CD4-positive, CD25-positive, alpha-beta regulatory T cell (primary cell): ENCODE results near the gene SRGAP1. TPM values are rescaled to one million over a fixed set of nuclear protein-coding genes. Genes with fewer than 3 reads are reported as not detected.

Source experiments
- ATAC-seq, 2 donors: fragments of 150-1000 bp; cut with Tn5 transposase; one replicate each; pipeline ENCODE4 v1.10.0; 2021; ENCODE audit warnings: low read depth in 2 of 2, moderate number of reproducible peaks in 2 of 2, moderate library complexity in 1 of 2
- DNase-seq, 3 donors: peaks; one replicate each; pipeline versions ENCODE4 v3.0.0 to v3.0.0-alpha.2; 2012 to 2022; ENCODE audit warnings: mixed read lengths in 1 of 3
- H3K27ac ChIP-seq: one replicate; pipeline ENCODE4 v1.7.0; 2013; ENCODE audit warnings: mild to moderate bottlenecking, low read length; ENCODE audit not compliant: insufficient read depth, poor library complexity, severe bottlenecking
- H3K27me3 ChIP-seq: one replicate; pipeline ENCODE4 v1.7.0; 2013; ENCODE audit warnings: low read length; ENCODE audit not compliant: control insufficient read depth, insufficient read depth
- H3K36me3 ChIP-seq: one replicate; pipeline ENCODE4 v1.7.0; 2013; ENCODE audit warnings: mild to moderate bottlenecking, low read length, moderate library complexity; ENCODE audit not compliant: control insufficient read depth, insufficient read depth
- H3K4me1 ChIP-seq: 2 replicates; pipeline ENCODE4 v1.7.0; 2013; ENCODE audit warnings: mild to moderate bottlenecking, low read length; ENCODE audit not compliant: insufficient read depth, control insufficient read depth, poor library complexity, severe bottlenecking
- H3K4me3 ChIP-seq: one replicate; pipeline ENCODE4 v1.7.0; 2013; ENCODE audit warnings: low read depth, mild to moderate bottlenecking, low read length, moderate library complexity
- H3K9me3 ChIP-seq, 2 experiments: 1 replicate in 1 of 2; 2 replicates in 1 of 2; pipeline ENCODE4 v1.7.0; 2013; ENCODE audit warnings: low read length in 2 of 2, mild to moderate bottlenecking in 1 of 2, moderate library complexity in 1 of 2; ENCODE audit not compliant: control insufficient read depth in 2 of 2
- H3K27ac Mint-ChIP-seq, 3 donors: one replicate each; pipeline ENCODE4 v1.8.0; 2020 to 2022; ENCODE audit warnings: mild to moderate bottlenecking in 3 of 3, mixed read lengths in 3 of 3, moderate library complexity in 2 of 3
- H3K27me3 Mint-ChIP-seq: one replicate; pipeline ENCODE4 v1.8.0; 2022; ENCODE audit warnings: mild to moderate bottlenecking, mixed read lengths
- H3K36me3 Mint-ChIP-seq: one replicate; pipeline ENCODE4 v1.8.0; 2020; ENCODE audit warnings: mixed read lengths
- H3K4me1 Mint-ChIP-seq, 4 donors: one replicate each; pipeline ENCODE4 v1.8.0; 2020 to 2022; ENCODE audit warnings: mixed read lengths in 4 of 4, mild to moderate bottlenecking in 1 of 4
- H3K4me3 Mint-ChIP-seq, 4 donors: one replicate each; pipeline ENCODE4 v1.8.0; 2020 to 2022; ENCODE audit warnings: mild to moderate bottlenecking in 4 of 4, mixed read lengths in 4 of 4, moderate library complexity in 3 of 4
- H3K9me3 Mint-ChIP-seq, 7 donors: one replicate each; pipeline ENCODE4 v1.8.0; 2020 to 2022; ENCODE audit warnings: mixed read lengths in 7 of 7, mild to moderate bottlenecking in 3 of 7, moderate library complexity in 2 of 7
- polyA plus RNA-seq, 4 donors: library from polyadenylated mRNA; unstranded; fragments of 300-500 nt; fragmentation: Illumina TruSeq; gene quantifications; one replicate each; pipeline ENCODE4 v1.2.3, GENCODE V29; 2021
- total RNA-seq: library from RNA; stranded (reverse); gene quantifications from one replicate; pipeline ENCODE4 v1.2.3, GENCODE V29; 2022

Gene SRGAP1
- total and polyA plus RNA-seq, 5 donors from 2014 or later: 0.01 to 0.07 (median 0.02) TPM; not detected in 1

DNA sequence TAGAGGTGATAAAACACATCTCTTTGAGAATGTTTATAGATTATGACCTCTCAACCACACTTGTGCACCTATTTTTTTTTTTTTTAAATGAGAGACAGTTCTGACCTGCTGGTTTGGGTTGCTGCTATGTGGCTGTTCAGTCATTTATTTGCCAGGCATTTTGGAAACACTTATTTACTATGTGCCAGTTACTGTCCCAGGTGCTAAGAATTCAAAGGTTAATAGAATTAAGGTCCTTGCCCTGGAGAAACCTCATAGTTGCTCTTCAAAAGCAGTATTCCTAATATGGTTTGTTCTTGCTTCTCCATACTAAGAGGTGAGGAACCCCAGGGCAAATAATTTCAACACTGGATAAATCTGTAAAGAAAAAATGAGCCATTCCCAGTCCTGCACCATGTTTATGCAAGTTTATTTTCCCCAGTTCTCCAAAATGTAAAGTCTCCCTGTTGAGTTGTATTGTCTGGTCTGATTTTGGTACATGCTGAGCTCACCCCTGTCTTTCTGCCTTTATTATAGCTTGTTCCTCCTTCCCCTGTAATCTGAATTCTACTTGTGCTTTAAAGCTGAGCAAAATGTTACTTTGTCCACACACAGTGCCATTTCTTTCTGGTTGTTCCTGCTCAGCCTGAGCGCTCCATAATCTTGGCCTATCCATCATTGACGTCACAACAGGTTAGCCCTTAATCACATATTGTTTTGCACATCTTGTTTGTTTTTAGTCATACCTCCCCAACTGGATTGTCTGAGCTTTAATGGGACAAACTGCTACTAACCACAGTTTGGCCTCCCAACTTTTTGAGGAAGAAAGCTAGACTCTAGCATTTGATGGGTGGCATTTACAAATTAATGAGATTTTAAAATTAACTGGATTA is 56.7 kb downstream of the SRGAP1 start:
- Histone ChIP-seq H3K27me3 (peaks cover 3% of the 10 kb centered on the region), H3K4me1 (no peaks in the 10 kb centered on the region), H3K27ac (no peak overlapping the region), H3K9me3 (no peaks in the 10 kb centered on the region), H3K4me3 (no peak overlapping the region), H3K36me3 (no peaks in the 10 kb centered on the region)
- no peak for DNase-seq
- Mint-ChIP-seq H3K36me3 (no peaks in the 10 kb centered on the region), H3K4me1 (no peaks in the 10 kb centered on the region), H3K27me3 (peaks cover 16% of the 10 kb centered on the region), H3K4me3 (no peak overlapping the region), H3K9me3 (peaks cover 0 to 2% (median 0%) of the 10 kb centered on the region in 7 donors), H3K27ac (no peak overlapping the region)
- ATAC-seq: no peak

GRCh38 chr12:63904653-63905052 is 60.2 kb downstream of the SRGAP1 start:
- H3K27ac ChIP-seq: no peak overlapping the region
- no peaks in the 10 kb centered on the region for H3K9me3 ChIP-seq
- no peak overlapping the region for H3K4me3 ChIP-seq
- H3K4me3 Mint-ChIP-seq: no peak overlapping the region
- ATAC-seq (no peak), DNase-seq (no peak)
- H3K4me1 Mint-ChIP-seq: no peaks in the 10 kb centered on the region
- peaks cover 3% of the 10 kb centered on the region for H3K27me3 ChIP-seq
- no peaks in the 10 kb centered on the region for H3K36me3 ChIP-seq
- H3K4me1 ChIP-seq: no peaks in the 10 kb centered on the region
- H3K9me3 Mint-ChIP-seq: peaks cover 0 to 5% (median 0%) of the 10 kb centered on the region in 7 donors
- no peaks in the 10 kb centered on the region for H3K36me3 Mint-ChIP-seq
- H3K27ac Mint-ChIP-seq: no peak overlapping the region
- peaks cover 11% of the 10 kb centered on the region for H3K27me3 Mint-ChIP-seq

- no peak overlapping the region for H3K27ac Mint-ChIP-seq
- Histone ChIP-seq H3K9me3 (no peaks in the 10 kb centered on the region), H3K4me3 (no peak overlapping the region), H3K27ac (no peak overlapping the region), H3K27me3 (peaks cover 3% of the 10 kb centered on the region), H3K4me1 (no peaks in the 10 kb centered on the region), H3K36me3 (no peaks in the 10 kb centered on the region)
- no peaks in the 10 kb centered on the region for H3K36me3 Mint-ChIP-seq
- peaks cover 11% of the 10 kb centered on the region for H3K27me3 Mint-ChIP-seq
- no peak overlapping the region for H3K4me3 Mint-ChIP-seq
- no peaks in the 10 kb centered on the region for H3K4me1 Mint-ChIP-seq
- H3K9me3 Mint-ChIP-seq: peaks cover 0 to 5% (median 1%) of the 10 kb centered on the region in 7 donors
- DNase-seq (no peak), ATAC-seq (no peak)
Measured at GRCh38 chr12:63905544-63905943, 61.0 kb downstream of the SRGAP1 start.

DNA sequence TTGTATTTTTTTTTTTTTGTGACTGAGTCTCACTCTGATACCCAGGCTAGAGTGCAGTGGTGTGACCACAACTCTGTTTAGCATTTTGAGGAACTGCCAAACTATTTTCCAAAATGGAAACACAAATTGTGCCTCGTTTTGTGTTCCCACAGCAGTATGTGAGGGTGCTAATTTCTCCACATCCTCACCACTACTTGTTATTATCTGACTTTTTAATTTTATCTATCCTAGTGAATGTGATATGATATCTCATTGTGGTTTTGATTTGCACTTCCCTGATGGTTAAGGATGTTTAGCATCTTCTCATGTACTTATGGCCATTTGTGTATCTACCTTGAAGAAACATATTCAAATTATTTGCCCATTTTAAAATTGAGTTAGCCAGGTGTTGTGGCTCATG is 62.4 kb downstream of the SRGAP1 start:
- Mint-ChIP-seq H3K9me3 (peaks cover 0 to 5% (median 1%) of the 10 kb centered on the region in 7 donors), H3K27ac (no peak overlapping the region), H3K27me3 (peaks cover 11% of the 10 kb centered on the region), H3K4me1 (no peaks in the 10 kb centered on the region), H3K4me3 (no peak overlapping the region), H3K36me3 (no peaks in the 10 kb centered on the region)
- H3K36me3 ChIP-seq: no peaks in the 10 kb centered on the region
- H3K27ac ChIP-seq: no peak overlapping the region
- peaks cover 3% of the 10 kb centered on the region for H3K27me3 ChIP-seq
- H3K4me3 ChIP-seq: no peak overlapping the region
- ATAC-seq (no peak), DNase-seq (no peak)
- H3K9me3 ChIP-seq: no peaks in the 10 kb centered on the region
- H3K4me1 ChIP-seq: no peaks in the 10 kb centered on the region

- H3K9me3 Mint-ChIP-seq: peaks cover 0 to 5% (median 1%) of the 10 kb centered on the region in 7 donors
- no peak for ATAC-seq
- no peaks in the 10 kb centered on the region for H3K4me1 Mint-ChIP-seq
Measured at GRCh38 chr12:63907561-63907960, 63.1 kb downstream of the SRGAP1 start.

DNA sequence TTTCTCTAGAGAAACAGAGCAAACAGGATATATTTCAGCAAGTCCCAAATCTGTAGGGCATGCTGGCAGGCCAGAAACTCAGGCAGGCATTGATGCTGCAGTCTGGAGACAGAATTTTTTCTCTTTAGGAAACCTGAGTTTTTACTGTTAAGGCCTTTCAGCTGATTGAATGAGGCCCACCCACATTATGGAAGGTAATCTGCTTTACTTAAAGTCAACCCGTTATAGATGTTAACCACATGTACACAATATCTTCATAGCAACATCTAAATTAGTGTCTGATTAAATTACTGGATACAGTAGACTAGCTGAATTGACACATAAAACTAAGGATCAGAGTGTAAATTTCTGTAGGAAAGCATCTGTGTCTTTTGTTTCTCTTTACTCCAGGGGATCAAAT is 65.2 kb downstream of the SRGAP1 start:
- H3K4me1 Mint-ChIP-seq: no peaks in the 10 kb centered on the region
- no peak overlapping the region for H3K27ac Mint-ChIP-seq
- no peak for DNase-seq
- Histone ChIP-seq H3K4me1 (no peaks in the 10 kb centered on the region), H3K27me3 (no peaks in the 10 kb centered on the region), H3K27ac (no peak overlapping the region), H3K9me3 (no peaks in the 10 kb centered on the region), H3K4me3 (no peak overlapping the region), H3K36me3 (no peaks in the 10 kb centered on the region)
- H3K9me3 Mint-ChIP-seq: peaks cover 0 to 5% (median 1%) of the 10 kb centered on the region in 7 donors
- H3K27me3 Mint-ChIP-seq: peaks cover 4% of the 10 kb centered on the region
- no peak overlapping the region for H3K4me3 Mint-ChIP-seq
- no peak for ATAC-seq
- H3K36me3 Mint-ChIP-seq: no peaks in the 10 kb centered on the region

More at GRCh38 chr12:63907561-63907960, 63.1 kb downstream of the SRGAP1 start:
- Mint-ChIP-seq H3K4me3 (no peak overlapping the region), H3K36me3 (no peaks in the 10 kb centered on the region), H3K27ac (no peak overlapping the region), H3K27me3 (peaks cover 10% of the 10 kb centered on the region)
- no peaks in the 10 kb centered on the region for H3K9me3 ChIP-seq
- H3K4me3 ChIP-seq: no peak overlapping the region
- no peaks in the 10 kb centered on the region for H3K4me1 ChIP-seq
- no peaks in the 10 kb centered on the region for H3K36me3 ChIP-seq
- peaks cover 3% of the 10 kb centered on the region for H3K27me3 ChIP-seq
- no peak for DNase-seq
- no peak overlapping the region for H3K27ac ChIP-seq

- no peaks in the 10 kb centered on the region for H3K4me1 ChIP-seq
- no peak overlapping the region for H3K4me3 Mint-ChIP-seq
- no peak overlapping the region for H3K27ac Mint-ChIP-seq
- H3K36me3 Mint-ChIP-seq: no peaks in the 10 kb centered on the region
- H3K9me3 ChIP-seq: no peaks in the 10 kb centered on the region
- no peak overlapping the region for H3K27ac ChIP-seq
- H3K9me3 Mint-ChIP-seq: peaks cover 0 to 5% (median 1%) of the 10 kb centered on the region in 7 donors
- H3K36me3 ChIP-seq: no peaks in the 10 kb centered on the region
- H3K4me3 ChIP-seq: no peak overlapping the region
- DNase-seq: no peak
- H3K4me1 Mint-ChIP-seq: no peaks in the 10 kb centered on the region
- H3K27me3 Mint-ChIP-seq: peaks cover 4% of the 10 kb centered on the region
- no peaks in the 10 kb centered on the region for H3K27me3 ChIP-seq
- ATAC-seq: no peak
Measured at GRCh38 chr12:63911341-63911740, 66.8 kb downstream of the SRGAP1 start.

DNA sequence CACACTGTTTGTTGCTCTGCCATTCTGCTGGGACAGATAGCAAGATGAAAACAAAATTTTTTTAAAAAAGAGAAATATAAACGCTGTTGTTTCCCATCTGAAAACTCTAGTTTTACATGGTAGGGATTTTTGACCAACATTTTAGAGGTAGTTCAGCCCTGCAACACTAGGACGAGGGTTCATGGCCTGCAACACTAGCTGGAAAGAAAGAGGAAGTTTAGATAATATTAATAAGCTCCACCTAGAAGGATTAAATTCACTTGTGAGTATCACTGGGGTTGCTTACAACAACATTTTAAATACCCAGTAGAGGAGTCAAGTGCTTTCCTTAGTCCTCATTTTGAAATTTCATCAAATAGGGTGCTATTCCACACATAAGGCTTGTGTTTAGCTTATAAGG is 68.2 kb downstream of the SRGAP1 start:
- peaks cover 0 to 3% (median 0%) of the 10 kb centered on the region in 7 donors for H3K9me3 Mint-ChIP-seq
- peaks cover 4% of the 10 kb centered on the region for H3K27me3 Mint-ChIP-seq
- H3K4me1 Mint-ChIP-seq: no peaks in the 10 kb centered on the region
- no peak overlapping the region for H3K4me3 ChIP-seq
- DNase-seq: no peak
- no peaks in the 10 kb centered on the region for H3K9me3 ChIP-seq
- no peak overlapping the region for H3K27ac Mint-ChIP-seq
- no peaks in the 10 kb centered on the region for H3K27me3 ChIP-seq
- H3K4me1 ChIP-seq: no peaks in the 10 kb centered on the region
- ATAC-seq: no peak
- no peaks in the 10 kb centered on the region for H3K36me3 Mint-ChIP-seq
- no peaks in the 10 kb centered on the region for H3K36me3 ChIP-seq
- no peak overlapping the region for H3K4me3 Mint-ChIP-seq
- H3K27ac ChIP-seq: no peak overlapping the region
